SU-DHL-6 (cell line): ENCODE data around the gene PIGZ.

Source experiments
- EZH2phosphoT487 ChIP-seq: fragments of 200-600 bp; sonication (generic), shearing (Covaris generic); conservative IDR thresholded peaks from 2 replicates; pipeline ENCODE4 v1.6.1; 2018; ENCODE audit warnings: mild to moderate bottlenecking, antibody characterized with exemption, low read length, moderate library complexity, mixed read lengths
- TF ChIP-seq, protein P1 (sequence below): fragments of 200-600 bp; sonication (generic); IDR thresholded peaks from one replicate; pipeline ENCODE4 v1.5.1; 2017; ENCODE audit warnings: antibody characterized with exemption, mild to moderate bottlenecking, low read length, moderate library complexity; ENCODE audit not compliant: insufficient read depth, poor library complexity, severe bottlenecking

DNA sequence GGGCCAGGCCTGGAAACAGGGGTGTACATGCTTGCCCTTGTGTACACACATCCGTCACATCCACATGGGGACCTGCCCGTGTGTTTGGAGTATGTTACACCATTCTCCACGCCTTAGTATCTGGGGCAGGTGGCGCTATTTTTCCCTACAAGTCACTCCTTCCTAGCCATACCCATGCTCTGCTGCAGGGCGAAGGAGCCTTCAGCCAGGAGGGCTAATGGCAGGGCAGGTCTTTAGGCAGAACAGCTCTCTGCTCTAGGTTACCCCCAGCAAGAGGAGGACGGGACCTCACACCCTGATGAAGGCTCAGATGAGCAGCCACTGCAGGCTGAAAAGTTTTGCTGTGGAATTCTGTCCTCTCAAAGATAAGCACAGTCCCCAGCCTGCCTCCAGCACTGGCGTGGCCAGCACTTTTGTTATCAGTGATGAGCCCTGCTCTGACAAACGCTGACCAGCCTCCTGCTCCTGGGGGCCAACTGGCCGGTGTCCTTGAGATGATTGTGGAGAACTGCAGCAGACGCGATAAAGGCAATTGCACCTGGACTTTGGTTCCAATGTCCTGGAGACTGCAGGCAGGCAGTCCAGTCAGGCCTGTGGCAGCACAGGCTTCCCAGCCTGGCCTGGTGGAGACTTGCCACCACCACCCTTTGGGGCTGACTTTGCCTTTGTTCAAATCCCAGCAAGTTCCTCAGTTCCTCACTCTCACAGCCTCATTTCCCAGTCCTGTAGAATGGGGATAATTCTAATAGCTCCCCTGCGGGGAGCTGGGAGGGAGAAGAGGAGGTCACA lies 19.8 kb upstream of the PIGZ start:
- TF ChIP-seq, protein P1, sequence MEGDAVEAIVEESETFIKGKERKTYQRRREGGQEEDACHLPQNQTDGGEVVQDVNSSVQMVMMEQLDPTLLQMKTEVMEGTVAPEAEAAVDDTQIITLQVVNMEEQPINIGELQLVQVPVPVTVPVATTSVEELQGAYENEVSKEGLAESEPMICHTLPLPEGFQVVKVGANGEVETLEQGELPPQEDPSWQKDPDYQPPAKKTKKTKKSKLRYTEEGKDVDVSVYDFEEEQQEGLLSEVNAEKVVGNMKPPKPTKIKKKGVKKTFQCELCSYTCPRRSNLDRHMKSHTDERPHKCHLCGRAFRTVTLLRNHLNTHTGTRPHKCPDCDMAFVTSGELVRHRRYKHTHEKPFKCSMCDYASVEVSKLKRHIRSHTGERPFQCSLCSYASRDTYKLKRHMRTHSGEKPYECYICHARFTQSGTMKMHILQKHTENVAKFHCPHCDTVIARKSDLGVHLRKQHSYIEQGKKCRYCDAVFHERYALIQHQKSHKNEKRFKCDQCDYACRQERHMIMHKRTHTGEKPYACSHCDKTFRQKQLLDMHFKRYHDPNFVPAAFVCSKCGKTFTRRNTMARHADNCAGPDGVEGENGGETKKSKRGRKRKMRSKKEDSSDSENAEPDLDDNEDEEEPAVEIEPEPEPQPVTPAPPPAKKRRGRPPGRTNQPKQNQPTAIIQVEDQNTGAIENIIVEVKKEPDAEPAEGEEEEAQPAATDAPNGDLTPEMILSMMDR: peak; percentile 17
- no peak for TF ChIP-seq EZH2phosphoT487
